GM19455 (cell line): ENCODE measurements around the gene STPG3.

Experiments used
- ATAC-seq: cut with Tn5 transposase; IDR thresholded peaks from one replicate; pipeline ENCODE4 v1.9.1; 2021; ENCODE audit not compliant: unreplicated experiment

The STPG3 gene

GRCh38 chr9:137221506-137222111, 29.5 kb upstream of the STPG3 start:
- ATAC-seq = no peak

DNA sequence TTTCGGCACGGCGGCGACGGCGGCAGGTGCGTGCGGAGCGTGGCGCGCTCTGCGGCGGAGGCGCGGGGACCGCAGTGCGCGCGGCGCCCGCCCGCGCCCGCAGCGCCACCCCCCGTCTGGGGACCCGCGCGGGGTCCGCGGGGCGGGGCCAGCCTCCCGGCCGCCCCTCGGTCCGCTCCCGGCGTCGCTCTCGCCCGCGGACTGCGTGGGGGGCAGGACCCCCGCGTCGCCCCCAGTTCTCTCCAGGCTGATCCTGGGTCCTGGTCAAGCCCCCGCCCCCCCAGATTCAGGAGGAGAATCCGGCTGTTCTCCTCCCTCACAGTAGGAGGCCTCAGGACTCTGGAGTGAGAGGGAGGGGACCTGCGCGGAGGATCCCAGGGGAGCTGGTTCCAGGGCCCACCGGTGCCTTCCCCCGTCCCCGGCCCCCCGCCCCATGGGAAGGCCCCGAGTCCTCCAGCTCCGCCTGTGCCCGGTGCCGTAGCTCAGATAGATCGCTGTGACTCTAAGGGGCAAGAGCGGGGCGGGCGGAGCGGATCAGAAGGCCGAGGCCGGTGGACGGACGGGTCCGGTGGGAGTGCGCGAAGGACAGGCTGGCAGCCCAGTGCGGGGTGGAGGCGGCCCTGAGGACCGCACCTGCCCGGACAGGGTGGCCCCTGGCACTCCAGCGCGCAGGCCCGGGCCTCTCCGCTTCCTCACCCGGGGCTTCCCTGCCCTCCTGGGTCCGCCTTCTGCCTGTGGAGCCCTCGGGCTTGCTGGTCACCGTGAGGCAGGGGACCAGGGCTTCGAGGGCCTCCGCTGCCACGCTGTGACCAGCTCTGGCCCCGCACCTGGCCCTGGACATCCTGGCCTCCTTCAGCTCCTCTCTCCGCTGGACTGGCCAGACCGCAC, 28.7 kb upstream of the STPG3 start, which contains the start of gene RNF208:
TSS of gene RNF208 (minus strand) at position 51 of the 888 bp plus-strand sequence. CDS start 1,028 bp downstream, outside the sequence.
- ATAC-seq = peak; percentile 3

DNA sequence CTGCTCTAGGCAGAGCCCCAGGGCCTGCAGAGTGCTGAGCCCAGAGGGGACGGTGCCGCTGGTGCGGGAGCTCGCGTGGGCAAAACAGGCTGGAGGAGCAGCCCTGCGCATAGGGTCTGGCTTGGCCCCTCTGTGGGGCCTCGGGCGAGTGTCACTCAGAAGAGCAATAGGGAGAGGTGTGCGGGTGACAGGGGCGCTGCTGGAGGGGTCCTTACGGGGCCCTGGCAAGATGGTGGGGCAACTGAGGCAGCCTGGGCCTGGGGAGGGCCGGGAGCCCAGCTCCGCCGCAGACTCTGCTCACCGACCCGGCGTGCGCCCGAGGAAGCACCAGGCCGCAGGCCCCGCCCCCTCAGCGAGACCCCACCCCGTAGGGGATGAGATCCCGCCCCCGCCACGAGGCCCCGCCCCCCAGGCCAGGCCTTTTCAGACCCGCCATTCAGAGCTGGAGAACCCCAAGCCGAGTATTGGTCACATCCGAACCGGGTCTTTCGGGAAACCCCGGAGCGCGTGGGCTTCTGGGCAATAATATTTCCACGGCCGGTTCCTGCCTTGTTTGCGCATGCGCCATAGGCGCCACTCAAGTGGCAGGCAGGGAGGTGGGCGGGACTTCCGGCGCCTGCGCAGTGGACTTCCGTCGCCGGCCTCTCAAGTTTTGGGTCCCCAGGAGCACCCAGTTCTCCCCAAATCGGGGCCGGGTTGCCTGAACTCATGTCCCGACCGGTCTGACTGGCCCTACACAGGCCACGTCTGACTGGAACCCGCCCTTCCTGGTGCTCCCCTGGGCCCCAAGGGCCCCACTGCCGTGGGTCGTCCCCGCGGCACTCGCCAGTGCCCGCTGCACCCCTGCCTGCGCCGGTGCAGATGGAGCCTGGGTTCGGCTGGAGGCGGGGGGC, 27.8 kb upstream of the STPG3 start:
- peak; percentile 74 for ATAC-seq

- no peak for ATAC-seq
These were observed 26.0 kb upstream of the STPG3 start, which contains the start of gene CYSRT1 for GRCh38 chr9:137224830-137225694. Gene CYSRT1 (plus strand): TSS chr9:137225174. CDS start chr9:137225622, 448 bp downstream.

- ATAC-seq = no peak
These were observed 25.3 kb upstream of the STPG3 start for GRCh38 chr9:137225699-137226331.

DNA sequence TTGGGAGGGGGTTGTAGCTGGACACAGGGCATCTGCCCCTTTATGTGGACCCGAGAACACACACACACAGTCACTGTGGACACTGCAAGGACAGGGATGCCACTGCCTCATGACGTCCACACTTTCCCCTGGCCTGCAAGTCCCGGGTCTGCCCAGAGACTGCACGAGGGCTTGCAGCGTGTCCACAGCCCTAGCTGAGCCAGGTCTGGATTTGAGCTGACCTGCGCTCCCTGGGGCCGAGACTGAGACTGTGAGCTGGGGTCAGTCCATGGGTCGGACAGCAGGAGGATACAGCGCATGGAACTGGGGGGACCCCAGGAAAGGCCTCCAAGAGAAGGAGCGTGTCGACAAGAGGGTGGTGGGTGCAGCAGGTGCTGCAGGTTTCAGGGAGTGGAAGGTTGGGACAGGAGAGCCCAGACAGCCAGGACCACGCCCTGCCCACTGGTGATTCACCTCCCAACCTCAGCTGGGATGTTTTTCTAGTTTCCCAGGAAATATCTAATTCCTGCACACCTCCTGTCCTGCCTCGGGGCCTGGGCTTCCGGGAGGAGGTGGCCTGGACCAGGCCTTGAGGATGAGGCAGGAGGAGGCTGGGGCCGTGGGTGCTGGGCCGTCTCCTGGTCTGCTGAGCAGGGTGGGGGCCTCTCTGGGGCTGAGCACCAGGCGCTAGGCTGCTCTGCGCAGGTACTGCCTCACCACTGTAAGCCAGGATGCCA, 24.6 kb upstream of the STPG3 start:
- no peak for ATAC-seq

DNA sequence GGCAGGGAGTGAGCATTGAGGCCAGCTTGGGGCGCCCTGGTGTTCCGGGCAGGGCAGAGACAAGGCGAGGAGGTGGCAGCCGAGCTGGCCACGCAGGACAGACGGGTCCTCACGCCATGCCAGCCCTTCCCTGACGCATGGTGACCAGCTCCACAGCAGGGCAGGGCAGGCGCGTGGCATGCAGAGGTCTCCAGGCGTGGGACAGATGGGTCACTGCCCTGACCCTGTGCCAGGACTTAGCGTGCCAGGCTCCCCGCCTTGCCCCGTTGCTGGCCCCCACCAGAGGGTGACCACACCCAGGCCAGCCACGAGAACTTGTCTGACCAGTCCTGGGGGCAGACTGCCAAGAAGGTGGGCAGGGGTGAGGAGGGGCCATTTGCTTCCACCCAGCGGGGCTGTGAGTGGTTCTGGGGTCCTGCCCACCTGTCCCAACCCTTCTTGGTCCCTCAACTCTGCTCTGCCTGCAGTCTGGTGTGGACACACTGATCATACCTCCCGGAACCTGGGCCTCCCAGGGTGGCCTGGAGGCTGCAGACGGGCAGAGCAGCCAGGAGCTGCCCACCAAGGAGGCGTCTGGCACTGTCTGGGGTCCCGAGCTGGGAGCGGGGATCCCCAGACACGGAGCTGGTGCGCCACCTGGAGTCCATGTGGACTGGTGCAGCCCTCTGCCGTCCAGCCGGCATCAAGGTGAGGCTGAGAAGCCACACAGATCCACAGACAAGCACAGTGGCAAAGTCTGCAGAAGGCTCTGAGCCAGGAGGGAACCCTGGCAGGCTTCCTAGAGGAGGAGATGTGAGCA, 23.8 kb upstream of the STPG3 start, which contains the start of gene RNF224:
TSS of gene RNF224 (plus strand) at position 449 of the 799 bp plus-strand sequence. CDS start 834 bp downstream, outside the sequence.
- ATAC-seq = no peak

DNA sequence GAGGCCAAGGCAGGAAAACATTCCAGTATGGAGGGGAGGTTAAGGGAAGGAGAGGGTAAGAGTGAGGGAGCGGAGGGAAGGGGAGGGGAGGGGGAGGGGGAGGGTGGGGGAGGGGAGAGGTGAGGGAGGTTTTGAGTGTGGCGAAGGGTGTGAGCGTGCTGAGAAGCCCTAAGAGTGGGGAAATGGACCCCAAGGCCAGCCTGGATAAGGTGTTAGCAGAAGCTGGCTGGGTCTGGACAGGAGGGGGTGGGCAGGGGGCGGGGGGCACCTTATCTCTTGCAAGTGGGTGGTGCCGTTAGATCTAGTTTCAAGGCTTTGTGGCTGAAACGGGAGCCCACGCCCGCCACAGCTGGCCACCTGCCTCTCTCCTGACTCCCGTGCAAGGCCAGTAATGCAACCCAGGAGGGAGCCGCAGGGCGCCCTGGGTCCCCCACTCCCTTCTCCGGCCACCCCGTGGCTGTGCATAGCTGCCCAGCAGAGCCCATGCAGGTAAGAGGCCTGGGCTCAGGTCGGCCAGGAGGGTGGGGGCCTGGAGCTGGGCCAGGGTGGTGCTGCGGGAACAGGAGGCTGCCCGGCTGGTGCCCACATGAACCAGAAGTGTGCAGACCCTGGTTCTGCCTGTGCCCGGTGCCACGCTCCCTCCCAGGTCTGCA, 23.1 kb upstream of the STPG3 start:
- no peak for ATAC-seq

DNA sequence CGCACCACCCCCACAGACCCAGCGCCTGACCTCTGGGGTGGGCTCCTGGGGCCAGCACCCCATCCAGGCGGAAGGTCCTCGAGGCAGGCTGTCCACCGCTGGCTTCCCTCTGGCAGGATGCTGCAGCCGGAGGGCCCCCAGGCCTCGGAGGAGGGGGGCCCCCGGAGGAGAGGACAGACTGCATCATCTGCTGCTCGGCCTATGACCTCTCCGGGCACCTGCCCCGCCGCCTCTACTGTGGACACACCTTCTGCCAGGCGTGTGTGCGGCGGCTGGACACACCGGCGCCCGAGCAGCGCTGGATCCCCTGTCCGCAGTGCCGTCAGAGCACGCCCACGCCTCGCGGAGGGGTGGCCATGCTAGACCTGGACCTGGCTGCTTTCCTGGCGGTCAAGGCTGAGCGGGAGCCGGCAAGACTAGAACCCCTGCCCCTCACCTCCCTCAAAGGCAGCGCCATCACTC, 22.5 kb upstream of the STPG3 start:
- no peak for ATAC-seq

DNA sequence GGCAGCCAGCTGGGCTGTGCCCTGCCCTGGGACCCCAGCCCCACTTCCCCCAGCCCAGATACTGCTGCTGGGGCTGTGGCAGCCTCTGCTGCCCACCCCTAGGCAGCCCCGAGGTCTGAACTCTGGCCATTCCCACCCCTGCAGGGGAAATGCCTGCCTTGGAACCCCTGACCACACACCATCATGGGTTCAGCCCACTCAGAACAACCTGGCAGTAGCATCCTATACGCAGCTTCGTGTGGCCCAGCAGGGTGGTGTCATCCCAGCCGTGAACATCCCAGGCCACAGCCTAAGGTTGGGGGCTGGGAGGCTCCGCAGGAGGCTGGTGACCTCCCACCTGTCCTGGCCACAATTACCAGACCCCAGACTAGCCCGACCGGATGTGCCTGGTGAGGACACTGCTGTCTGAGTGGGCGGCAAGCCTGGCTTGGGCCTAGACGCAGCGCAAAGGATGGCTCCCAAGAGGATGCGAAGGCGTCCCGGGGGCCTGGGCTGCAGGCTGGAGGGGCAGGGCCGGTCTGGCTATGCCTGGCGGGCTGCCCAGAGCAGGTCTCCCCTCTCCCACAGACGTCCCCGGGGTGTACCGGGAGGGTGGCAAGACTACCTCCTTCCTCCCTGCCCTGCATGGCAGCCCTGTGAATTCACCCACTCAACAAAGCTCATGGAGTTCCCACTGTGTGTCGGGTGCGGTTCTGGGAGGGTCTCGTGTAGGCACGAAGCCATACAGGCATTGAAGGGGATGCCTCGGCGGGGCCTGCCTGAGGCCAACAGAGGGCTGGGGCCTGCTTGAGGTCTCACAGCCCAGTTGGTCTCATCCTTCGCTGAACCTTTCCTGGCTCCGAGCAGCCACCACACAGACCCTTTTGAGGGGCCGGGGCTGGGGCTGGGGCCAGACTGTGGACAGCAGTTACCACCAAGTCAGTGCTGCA, 21.9 kb upstream of the STPG3 start:
- ATAC-seq = no peak

DNA sequence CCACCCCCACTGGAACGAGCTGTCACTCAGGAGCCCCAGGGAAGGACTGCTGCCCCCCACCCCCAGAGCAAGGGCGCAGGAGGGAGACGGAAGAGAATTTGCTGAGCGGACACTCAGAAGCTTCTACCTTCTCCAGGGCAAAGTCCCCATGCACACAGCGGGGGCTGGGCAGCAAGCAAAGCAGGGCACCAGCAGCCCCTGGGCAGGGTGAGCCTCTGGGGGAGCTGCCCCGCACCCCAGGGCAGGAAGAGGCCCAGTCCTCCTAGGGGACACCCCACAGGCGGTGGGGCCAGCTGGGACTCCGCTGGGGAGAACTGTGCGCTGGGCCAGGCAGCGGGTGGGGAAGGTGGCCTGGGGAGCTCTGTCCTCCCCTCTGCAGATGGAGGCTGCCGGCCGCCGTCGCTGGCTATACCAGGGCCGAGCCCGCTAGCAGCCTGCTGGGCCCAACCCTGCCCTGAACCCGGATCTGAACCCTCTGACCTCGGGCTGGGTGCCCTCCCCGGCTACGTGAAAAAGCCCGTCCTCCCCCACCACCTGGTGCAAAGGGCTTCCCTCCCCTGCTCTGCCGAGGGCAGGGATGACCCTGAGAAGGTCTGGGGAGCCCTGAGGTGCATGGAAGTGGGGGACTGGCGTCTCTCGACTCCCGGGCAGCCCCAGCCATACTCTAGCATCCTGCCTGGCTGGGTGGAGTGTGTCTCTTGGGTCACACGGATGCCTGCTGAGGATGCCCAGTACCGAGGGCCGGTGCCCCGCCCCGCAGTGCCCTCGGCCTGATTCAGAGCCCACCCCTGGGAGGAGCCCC, 21.0 kb upstream of the STPG3 start:
- no peak for ATAC-seq

- ATAC-seq = no peak
These were observed 20.2 kb upstream of the STPG3 start, which contains the start of gene SLC34A3 for GRCh38 chr9:137230705-137231371. Gene SLC34A3 (plus strand): TSS chr9:137230901. CDS start chr9:137231703, 802 bp downstream.

DNA sequence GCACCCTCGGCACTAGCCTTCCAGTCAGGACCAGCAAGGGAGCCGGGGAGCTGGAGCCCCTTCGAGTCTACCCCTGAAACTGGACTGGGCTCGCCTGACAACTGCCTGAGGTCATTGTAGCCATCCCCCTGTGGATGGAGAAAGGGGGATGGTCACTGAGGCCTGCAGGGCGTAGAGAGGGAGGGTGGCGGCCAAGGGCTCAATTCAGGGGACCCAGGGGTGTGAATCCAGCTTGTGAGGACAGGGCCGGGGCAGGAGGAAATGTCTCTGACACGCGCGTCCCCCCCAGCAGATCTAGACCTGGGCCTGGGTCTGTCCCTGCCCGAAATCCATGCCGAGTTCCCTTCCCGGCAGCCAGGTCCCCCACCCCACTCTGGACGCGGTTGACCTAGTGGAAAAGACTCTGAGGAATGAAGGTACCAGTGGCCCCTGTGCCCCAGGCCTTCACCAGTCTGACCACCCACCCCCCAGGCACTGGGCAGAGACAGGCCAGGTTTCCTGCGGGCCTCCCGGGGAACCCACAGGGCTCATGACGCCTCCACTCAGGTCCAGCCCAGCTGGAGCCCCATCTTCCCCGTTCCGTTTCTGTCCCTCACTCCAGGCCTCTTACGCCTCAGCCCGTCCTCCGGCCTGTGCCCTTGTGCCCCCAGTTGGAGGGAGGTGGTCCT, 19.6 kb upstream of the STPG3 start:
- no peak for ATAC-seq

DNA sequence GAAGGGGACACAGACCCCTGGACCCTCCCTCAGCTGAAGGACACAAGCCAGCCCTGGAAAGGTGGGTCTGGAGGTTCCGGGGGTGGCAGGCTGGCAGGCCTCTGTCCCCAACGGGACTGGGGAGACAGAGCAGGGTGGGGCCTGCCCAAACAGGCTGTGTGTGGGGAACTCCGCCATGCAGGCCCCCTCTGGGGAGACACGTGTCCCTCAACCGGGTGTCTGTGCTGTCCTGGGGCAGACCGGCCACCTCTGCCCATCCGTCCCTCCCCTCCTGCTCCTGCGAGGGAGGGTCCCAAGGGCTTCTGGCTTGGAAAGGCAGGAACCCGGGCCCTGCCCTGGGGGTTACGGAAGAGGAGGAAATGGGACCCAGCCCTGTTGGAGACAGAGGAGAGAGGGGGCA, 19.0 kb upstream of the STPG3 start:
- ATAC-seq = no peak
